GM19463 (cell line): Measurements from ENCODE around the gene NUP62.

Experiments
- ATAC-seq: cut with Tn5 transposase; IDR thresholded peaks from one replicate; pipeline ENCODE4 v1.9.1; 2021; ENCODE audit warnings: mild to moderate bottlenecking, moderate library complexity; ENCODE audit not compliant: unreplicated experiment

Gene NUP62

GRCh38 chr19:49881672-49882394 is 47.5 kb downstream of the NUP62 start:
- ATAC-seq = no peak

- ATAC-seq = no peak
These were observed 48.1 kb downstream of the NUP62 start for GRCh38 chr19:49881186-49881585.

GRCh38 chr19:49880162-49880869 is 49.0 kb downstream of the NUP62 start:
- ATAC-seq = no peak

- ATAC-seq = no peak
These were observed 49.9 kb downstream of the NUP62 start for GRCh38 chr19:49879243-49879963.

- ATAC-seq = no peak
These were observed 50.6 kb downstream of the NUP62 start for GRCh38 chr19:49878744-49879070.

GRCh38 chr19:49877879-49878743 is 51.2 kb downstream of the NUP62 start:
- peak; percentile 53 for ATAC-seq

GRCh38 chr19:49877020-49877878 is 52.1 kb downstream of the NUP62 start, which contains the start of the genes AKT1S1 and TBC1D17:
Gene AKT1S1, minus strand, starts transcription at chr19:49877355. Its CDS starts 4,060 bp downstream, at chr19:49873295.
Gene TBC1D17, plus strand, starts transcription at chr19:49877702. Its CDS starts 22 bp downstream, at chr19:49877724.
- peak; percentile 47 for ATAC-seq

- peak; percentile 44 for ATAC-seq
These were observed 52.8 kb downstream of the NUP62 start for GRCh38 chr19:49876422-49877019.

- no peak for ATAC-seq
These were observed 53.4 kb downstream of the NUP62 start for GRCh38 chr19:49875857-49876421.

GRCh38 chr19:49875177-49875576 is 54.1 kb downstream of the NUP62 start:
- ATAC-seq = no peak

- no peak for ATAC-seq
These were observed 54.7 kb downstream of the NUP62 start for GRCh38 chr19:49874503-49875157.

GRCh38 chr19:49873834-49874233 is 55.5 kb downstream of the NUP62 start:
- ATAC-seq = no peak

- ATAC-seq = no peak
These were observed 56.2 kb downstream of the NUP62 start for GRCh38 chr19:49873129-49873521.

- ATAC-seq = no peak
These were observed 56.8 kb downstream of the NUP62 start for GRCh38 chr19:49872245-49873128.

GRCh38 chr19:49871349-49871985 is 57.8 kb downstream of the NUP62 start:
- no peak for ATAC-seq

GRCh38 chr19:49870309-49870901 is 58.9 kb downstream of the NUP62 start:
- no peak for ATAC-seq
